MCF 10A (cell line): ENCODE data around the gene COPS3. TPM values are rescaled to one million over a fixed set of nuclear protein-coding genes. Genes with fewer than 3 reads are reported as not detected.

Source experiments
- BruUV-seq: library from RNA; stranded (reverse); fragments of 400-500 nt; replicated peaks from 2 replicates; lab custom pipeline; 2021; lab: Mats Ljungman, UMichigan
- CTCF ChIA-PET: fragments of 300-600 bp; sonication (Branson Sonifier 250); formaldehyde crosslinking; extraction: SDS; loops from one replicate; lab custom pipeline; 2021; ENCODE audit warnings: antibody characterized with exemption, inconsistent platforms; lab: Yijun Ruan, JAX
- POLR2A ChIA-PET: fragments of 300-600, 350-650 bp; sonication (Branson Sonifier 250); formaldehyde crosslinking; extraction: SDS; loops from one replicate; lab custom pipeline; 2020; ENCODE audit warnings: antibody characterized with exemption, inconsistent platforms; lab: Yijun Ruan, JAX
- DNase-seq: peaks from one replicate; pipeline ENCODE4 v3.0.0-alpha.2; 2018; ENCODE audit not compliant: unreplicated experiment
- H3K27ac Mint-ChIP-seq: one replicate; pipeline ENCODE4 v1.8.0; 2022; ENCODE audit warnings: mild to moderate bottlenecking, low read depth, mixed read lengths; ENCODE audit not compliant: unreplicated experiment
- H3K27me3 Mint-ChIP-seq: one replicate; pipeline ENCODE4 v1.8.0; 2022; ENCODE audit warnings: mixed read lengths; ENCODE audit not compliant: insufficient read depth, unreplicated experiment
- H3K36me3 Mint-ChIP-seq: one replicate; pipeline ENCODE4 v1.8.0; 2022; ENCODE audit warnings: mild to moderate bottlenecking, moderate library complexity, mixed read lengths; ENCODE audit not compliant: insufficient read depth, unreplicated experiment
- H3K4me1 Mint-ChIP-seq: one replicate; pipeline ENCODE4 v1.8.0; 2022; ENCODE audit warnings: mixed read lengths; ENCODE audit not compliant: insufficient read depth, unreplicated experiment
- H3K4me3 Mint-ChIP-seq: one replicate; pipeline ENCODE4 v1.8.0; 2022; ENCODE audit warnings: mild to moderate bottlenecking, moderate library complexity, mixed read lengths; ENCODE audit not compliant: unreplicated experiment
- H3K9me3 Mint-ChIP-seq: one replicate; pipeline ENCODE4 v1.8.0; 2022; ENCODE audit warnings: mixed read lengths; ENCODE audit not compliant: unreplicated experiment
- CTCF ChIP-seq: fragments of 200-600 bp; IDR thresholded peaks from one replicate; pipeline ENCODE4 v1.8.0; 2022; ENCODE audit warnings: antibody characterized with exemption, mild to moderate bottlenecking; ENCODE audit not compliant: unreplicated experiment
- intact Hi-C: fragments of 100-400 bp; cut with micrococcal nuclease; formaldehyde crosslinking; loops from 2 replicates; pipeline ENCODE4 v1.14.1; 2022
- total RNA-seq: library from RNA; stranded (reverse); gene quantifications from 2 replicates; pipeline ENCODE4 v1.2.3, GENCODE V29; 2022

The COPS3 gene
- total RNA-seq, 1 experiment from 2014 or later = 91.8 TPM

GRCh38 chr17:17200311-17200710 is 80.7 kb downstream of the COPS3 start:
- no peak for DNase-seq
- Mint-ChIP-seq H3K9me3 (no peaks in the 10 kb centered on the region), H3K4me1 (peaks cover 19% of the 10 kb centered on the region), H3K36me3 (peaks cover 37% of the 10 kb centered on the region), H3K4me3 (no peak overlapping the region), H3K27ac (no peak overlapping the region), H3K27me3 (no peaks in the 10 kb centered on the region)
- BruUV-seq = no TSS peak
- intact Hi-C loops = no loop called here
- POLR2A ChIA-PET = interaction anchor here (0.6 to 1.1 kb wide), 3 partner anchors 11 to 36 kb away, joined by 3 read pairs; no protein-coding TSS in a partner anchor
- CTCF ChIA-PET = interaction anchor here (0.8 kb wide), 1 partner anchor 199 kb away, joined by 3 read pairs; no protein-coding TSS in a partner anchor
- TF ChIP-seq CTCF = no peak

GRCh38 chr17:17198281-17198680 is 82.8 kb downstream of the COPS3 start:
- CTCF ChIA-PET = interaction anchor here (1.1 kb wide), 1 partner anchor 77 kb away, joined by 3 read pairs; no protein-coding TSS in a partner anchor
- DNase-seq = no peak
- Mint-ChIP-seq H3K36me3 (peaks cover 19% of the 10 kb centered on the region), H3K27me3 (no peaks in the 10 kb centered on the region), H3K4me1 (peaks cover 7% of the 10 kb centered on the region), H3K4me3 (no peak overlapping the region), H3K9me3 (no peaks in the 10 kb centered on the region), H3K27ac (no peak overlapping the region)
- no peak for TF ChIP-seq CTCF
- intact Hi-C loops = no loop called here
- no TSS peak for BruUV-seq
- POLR2A ChIA-PET = no interaction called here

GRCh38 chr17:17196776-17197175 is 84.3 kb downstream of the COPS3 start:
- Mint-ChIP-seq H3K9me3 (no peaks in the 10 kb centered on the region), H3K4me1 (no peaks in the 10 kb centered on the region), H3K27me3 (no peaks in the 10 kb centered on the region), H3K4me3 (no peak overlapping the region), H3K36me3 (peaks cover 8% of the 10 kb centered on the region), H3K27ac (no peak overlapping the region)
- POLR2A ChIA-PET = interaction anchor here (0.6 to 1.2 kb wide), 2 partner anchors 13 to 536 kb away, joined by 3 read pairs; no protein-coding TSS in a partner anchor
- intact Hi-C loops = no loop called here
- no TSS peak for BruUV-seq
- no peak for DNase-seq
- CTCF ChIA-PET = interaction anchor here (0.6 to 0.9 kb wide), 2 partner anchors 10 to 13 kb away, joined by 3 read pairs; partner anchors contain the start of gene PLD6
- TF ChIP-seq CTCF = no peak

Other genes starting within 250 kb of the COPS3 start
- 214 and 230 TPM in 2 replicates for gene MPRIP, start 238.8 kb downstream of the COPS3 start, total RNA-seq
- gene PLD6, start 74.9 kb downstream of the COPS3 start, total RNA-seq = 5.5 and 9.2 TPM in 2 replicates
- 25.6 and 49.7 TPM in 2 replicates for gene FLCN, start 44.1 kb downstream of the COPS3 start, total RNA-seq
- gene NT5M, start 22.1 kb upstream of the COPS3 start, total RNA-seq = 5.0 and 5.5 TPM in 2 replicates
- 8.1 and 10.5 TPM in 2 replicates for gene MED9, start 195.8 kb upstream of the COPS3 start, total RNA-seq
- gene RASD1, start 215.1 kb upstream of the COPS3 start, total RNA-seq = 0.21 TPM in 1 of 2 replicates, not detected in the other